KOPT-K1 (cell line): ENCODE measurements around the gene TMEM151B.

Experiments used
- H3K27ac ChIP-seq: fragments of 200-600 bp; sonication (generic); 2 replicates; pipeline ENCODE4 v1.5.1; 2016; ENCODE audit warnings: antibody characterized with exemption, mild to moderate bottlenecking, low read depth, low read length; ENCODE audit not compliant: poor library complexity, severe bottlenecking
- H3K36me3 ChIP-seq: fragments of 200-600 bp; sonication (generic); 2 replicates; pipeline ENCODE4 v1.5.1; 2017; ENCODE audit warnings: antibody characterized with exemption, mild to moderate bottlenecking, low read length, moderate library complexity; ENCODE audit not compliant: insufficient read depth
- H3K9me3 ChIP-seq: fragments of 200-600 bp; sonication (generic); 2 replicates; pipeline ENCODE4 v1.5.1; 2017; ENCODE audit warnings: antibody characterized with exemption, low read length, mild to moderate bottlenecking; ENCODE audit not compliant: insufficient read depth, poor library complexity, severe bottlenecking

Gene TMEM151B

GRCh38 chr6:44255105-44255808 lies 15.0 kb upstream of the TMEM151B start:
- Histone ChIP-seq H3K27ac (peak overlapping the region; percentile 75), H3K36me3 (peaks cover 72% of the 10 kb centered on the region)

GRCh38 chr6:44255871-44256774 lies 14.1 kb upstream of the TMEM151B start:
- Histone ChIP-seq H3K36me3 (peaks cover 71% of the 10 kb centered on the region), H3K27ac (peak overlapping the region; percentile 75), H3K9me3 (no peaks in the 10 kb centered on the region)

More at GRCh38 chr6:44255105-44255808, 15.0 kb upstream of the TMEM151B start:
- H3K9me3 ChIP-seq = no peaks in the 10 kb centered on the region

- Histone ChIP-seq H3K27ac (peak overlapping the region; percentile 75), H3K36me3 (peaks cover 70% of the 10 kb centered on the region), H3K9me3 (no peaks in the 10 kb centered on the region)
These were observed 13.6 kb upstream of the TMEM151B start for GRCh38 chr6:44256775-44257024.

GRCh38 chr6:44257025-44257752 lies 13.1 kb upstream of the TMEM151B start, which contains the start of gene SLC35B2:
SLC35B2 (minus strand) TSS chr6:44257528; CDS start chr6:44257410, 118 bp downstream.
- Histone ChIP-seq H3K27ac (peak within 1 kb of the TSS; percentile 75), H3K36me3 (peaks cover 69% of the 10 kb centered on the region), H3K9me3 (no peaks in the 10 kb centered on the region)

- Histone ChIP-seq H3K27ac (peak overlapping the region; percentile 75), H3K9me3 (no peaks in the 10 kb centered on the region), H3K36me3 (peaks cover 67% of the 10 kb centered on the region)
These were observed 12.4 kb upstream of the TMEM151B start for GRCh38 chr6:44257753-44258324.

GRCh38 chr6:44258325-44258863 lies 11.9 kb upstream of the TMEM151B start:
- H3K9me3 ChIP-seq = no peaks in the 10 kb centered on the region
- H3K36me3 ChIP-seq = peaks cover 64% of the 10 kb centered on the region
- H3K27ac ChIP-seq = no peak overlapping the region

- Histone ChIP-seq H3K27ac (no peak overlapping the region), H3K9me3 (no peaks in the 10 kb centered on the region), H3K36me3 (peaks cover 59% of the 10 kb centered on the region)
These were observed 11.3 kb upstream of the TMEM151B start for GRCh38 chr6:44258921-44259320.

GRCh38 chr6:44260011-44260410 lies 10.2 kb upstream of the TMEM151B start:
- H3K27ac ChIP-seq = no peak overlapping the region
- H3K36me3 ChIP-seq = peaks cover 48% of the 10 kb centered on the region
- H3K9me3 ChIP-seq = no peaks in the 10 kb centered on the region

GRCh38 chr6:44260451-44261297 lies 9.6 kb upstream of the TMEM151B start:
- Histone ChIP-seq H3K27ac (no peak overlapping the region), H3K36me3 (peaks cover 41% of the 10 kb centered on the region), H3K9me3 (no peaks in the 10 kb centered on the region)

- no peak overlapping the region for H3K27ac ChIP-seq
These were observed 8.7 kb upstream of the TMEM151B start for GRCh38 chr6:44261581-44261980.

GRCh38 chr6:44262467-44263353 lies 7.5 kb upstream of the TMEM151B start:
- peaks cover 39% of the 10 kb centered on the region for H3K36me3 ChIP-seq
- H3K27ac ChIP-seq = peak overlapping the region; percentile 15
- H3K9me3 ChIP-seq = no peaks in the 10 kb centered on the region

More at GRCh38 chr6:44261581-44261980, 8.7 kb upstream of the TMEM151B start:
- no peaks in the 10 kb centered on the region for H3K9me3 ChIP-seq
- H3K36me3 ChIP-seq = peaks cover 39% of the 10 kb centered on the region

GRCh38 chr6:44263354-44264100 lies 6.7 kb upstream of the TMEM151B start:
- H3K9me3 ChIP-seq = no peaks in the 10 kb centered on the region
- peak overlapping the region; percentile 69 for H3K27ac ChIP-seq
- H3K36me3 ChIP-seq = peaks cover 39% of the 10 kb centered on the region
